SK-N-SH treated with all-trans-retinoic acid at 6 μM for 48 hours (cell line): ENCODE measurements around the gene POU3F3.

Experiments
- ARNTL ChIP-seq: fragments of 450-650 bp; formaldehyde crosslinking; IDR thresholded peaks from 2 replicates; pipeline ENCODE4 v1.5.0; 2020; ENCODE audit warnings: low read depth, mild to moderate bottlenecking, moderate library complexity, borderline replicate concordance
- ESRRG ChIP-seq: fragments of 250-450 bp; sonication (Bioruptor Pico); IDR thresholded peaks from 2 replicates; pipeline ENCODE4 v1.6.1; 2021; ENCODE audit warnings: mild to moderate bottlenecking
- ISL1 ChIP-seq: fragments of 250-450 bp; sonication (Bioruptor Pico); IDR thresholded peaks from 2 replicates; pipeline ENCODE4 v2.1.2; 2022; ENCODE audit warnings: mild to moderate bottlenecking, moderate library complexity
- OSR1 ChIP-seq: fragments of 250-450 bp; sonication (Bioruptor Pico); IDR thresholded peaks from 2 replicates; pipeline ENCODE4 v1.8.0; 2022; ENCODE audit warnings: moderate library complexity, mild to moderate bottlenecking, inconsistent platforms
- PATZ1 ChIP-seq: fragments of 250-450 bp; sonication (Bioruptor Pico); IDR thresholded peaks from 2 replicates; pipeline ENCODE4 v1.8.0; 2020; ENCODE audit warnings: mild to moderate bottlenecking, moderate library complexity, borderline replicate concordance
- POU6F1 ChIP-seq: fragments of 250-450 bp; sonication (Bioruptor Pico); IDR thresholded peaks from 2 replicates; pipeline ENCODE4 v1.8.0; 2021; ENCODE audit warnings: low read depth, mild to moderate bottlenecking, moderate library complexity, borderline replicate concordance
- PPARA ChIP-seq: fragments of 250-450 bp; sonication (Bioruptor Pico); IDR thresholded peaks from 2 replicates; pipeline ENCODE4 v1.5.0; 2020; ENCODE audit warnings: mild to moderate bottlenecking, borderline replicate concordance
- RARB ChIP-seq: fragments of 250-450 bp; sonication (Bioruptor Pico); IDR thresholded peaks from 2 replicates; pipeline ENCODE4 v1.8.0; 2021; ENCODE audit warnings: mild to moderate bottlenecking, moderate library complexity
- TCF4 ChIP-seq: fragments of 250-450 bp; sonication (Bioruptor Pico); IDR thresholded peaks from 2 replicates; pipeline ENCODE4 v1.8.0; 2021; ENCODE audit warnings: mild to moderate bottlenecking, moderate library complexity, borderline replicate concordance
- TSHZ2 ChIP-seq: fragments of 250-450 bp; sonication (Bioruptor Pico); IDR thresholded peaks from 2 replicates; pipeline ENCODE4 v1.5.0; 2020; ENCODE audit warnings: mild to moderate bottlenecking, moderate library complexity
- ZC3H10 ChIP-seq: fragments of 250-450 bp; sonication (Bioruptor Pico); IDR thresholded peaks from 2 replicates; pipeline ENCODE4 v1.5.1; 2021; ENCODE audit warnings: mild to moderate bottlenecking, moderate library complexity
- ZFP3 ChIP-seq: fragments of 250-450 bp; sonication (Bioruptor Pico); IDR thresholded peaks from 2 replicates; pipeline ENCODE4 v1.5.0; 2020; ENCODE audit warnings: mild to moderate bottlenecking, moderate library complexity
- ZFP30 ChIP-seq: fragments of 450-650 bp; formaldehyde crosslinking; IDR thresholded peaks from 2 replicates; pipeline ENCODE4 v1.5.0; 2022; ENCODE audit warnings: mild to moderate bottlenecking, moderate library complexity
- ZNF565 ChIP-seq: fragments of 450-650 bp; formaldehyde crosslinking; conservative IDR thresholded peaks from 2 replicates; pipeline ENCODE4 v1.5.0; 2020; ENCODE audit warnings: low read depth, mild to moderate bottlenecking, moderate library complexity

- TF ChIP-seq POU6F1 (CRISPR knock-in tag) (no peak), ZC3H10 (CRISPR knock-in tag) (no peak), TSHZ2 (CRISPR knock-in tag) (no peak), ZFP30 (CRISPR knock-in tag) (no peak), PPARA (CRISPR knock-in tag) (no peak), ZNF565 (no peak), RARB (CRISPR knock-in tag) (no peak), PATZ1 (CRISPR knock-in tag) (no peak), ARNTL (CRISPR knock-in tag) (no peak), ESRRG (CRISPR knock-in tag) (no peak), OSR1 (CRISPR knock-in tag) (no peak), TCF4 (CRISPR knock-in tag) (no peak), ISL1 (CRISPR knock-in tag) (no peak), ZFP3 (no peak)
Observed at GRCh38 chr2:104863146-104863467, 9.2 kb downstream of the POU3F3 start.
